GM12878 (cell line): ENCODE data around the gene PDZRN4. TPM values are rescaled to one million over a fixed set of nuclear protein-coding genes. Genes with fewer than 3 reads are reported as not detected.

Source experiments
- ATAC-seq: fragments of 200-7000 bp; cut with Tn5 transposase; 3 replicates; pipeline ENCODE4 v1.9.1; 2020; ENCODE audit warnings: mild to moderate bottlenecking, moderate library complexity
- BruUV-seq: library from RNA; stranded (reverse); fragments of 400-500 nt; replicated peaks from 2 replicates; lab custom pipeline; 2021; lab: Mats Ljungman, UMichigan
- CTCF ChIA-PET: fragments of 300-600 bp; sonication (Branson Sonifier 250); formaldehyde crosslinking; extraction: SDS; loops from one replicate; lab custom pipeline; 2021; ENCODE audit warnings: inconsistent platforms; lab: Yijun Ruan, JAX
- POLR2A ChIA-PET: fragments of 350-600 bp; formaldehyde crosslinking; extraction: SDS; loops from one replicate; lab custom pipeline; 2021; ENCODE audit warnings: inconsistent platforms; lab: Charles Lee
- RAD21 ChIA-PET: fragments of 300-600 bp; sonication (Branson Sonifier 250); formaldehyde crosslinking; loops from one replicate; lab custom pipeline; 2023; ENCODE audit warnings: antibody characterized with exemption; ENCODE audit not compliant: unreplicated experiment; lab: Charles Lee
- SMC1A ChIA-PET: fragments of 300-600 bp; sonication (Branson Sonifier 250); formaldehyde crosslinking; loops from one replicate; lab custom pipeline; 2023; ENCODE audit not compliant: unreplicated experiment, uncharacterized antibody; lab: Charles Lee
- DNase-seq: peaks from one replicate; pipeline ENCODE4 v3.0.0-alpha.2; 2011; ENCODE audit warnings: low read depth, low spot score
- FAIRE-seq: peaks from 3 replicates; lab custom pipeline; 2011; peaks lifted over from hg19 to GRCh38; lab: Jason Lieb, UNC
- H2AFZ ChIP-seq: 2 replicates; pipeline ENCODE4 v1.6.0; 2011; ENCODE audit warnings: low read depth, low read length, control low read depth; ENCODE audit not compliant: control insufficient read depth
- H3K27ac ChIP-seq: 2 replicates; pipeline ENCODE4 v1.5.1; 2011; ENCODE audit warnings: control low read depth; ENCODE audit not compliant: control insufficient read depth, insufficient read depth
- H3K27me3 ChIP-seq, 2 experiments: replicated peaks in 1 of 2; 2 replicates each; pipeline versions ENCODE4 v1.6.0 to v1.6.1; 2011; ENCODE audit warnings: low read length in 1 of 2; ENCODE audit not compliant: control insufficient read depth in 2 of 2, insufficient read depth in 2 of 2
- H3K36me3 ChIP-seq, 2 experiments: 2 replicates each; pipeline ENCODE4 v1.5.1; 2011; ENCODE audit warnings: low read length in 1 of 2; ENCODE audit not compliant: control insufficient read depth in 2 of 2, insufficient read depth in 2 of 2
- H3K4me1 ChIP-seq: 2 replicates; pipeline ENCODE4 v1.6.1; 2011; ENCODE audit warnings: mild to moderate bottlenecking, low read length, moderate library complexity, mixed read lengths; ENCODE audit not compliant: control insufficient read depth, insufficient read depth
- H3K4me2 ChIP-seq: 2 replicates; pipeline ENCODE4 v1.6.0; 2011; ENCODE audit warnings: control low read depth; ENCODE audit not compliant: control insufficient read depth, insufficient read depth
- H3K4me3 ChIP-seq: fragments of 200-600 bp; sonication (generic); 2 replicates; pipeline ENCODE4 v1.5.1; 2016
- H3K79me2 ChIP-seq: 2 replicates; pipeline ENCODE4 v1.6.0; 2011; ENCODE audit warnings: low read length; ENCODE audit not compliant: control insufficient read depth, insufficient read depth
- H3K9ac ChIP-seq: 2 replicates; pipeline ENCODE4 v1.8.0; 2011; ENCODE audit warnings: low read length, control low read depth, mixed read lengths; ENCODE audit not compliant: control insufficient read depth, insufficient read depth
- H3K9me3 ChIP-seq: replicated peaks from 3 replicates; pipeline ENCODE4 v1.5.1; 2011; ENCODE audit warnings: mild to moderate bottlenecking, low read length; ENCODE audit not compliant: control insufficient read depth, insufficient read depth
- H4K20me1 ChIP-seq: 2 replicates; pipeline ENCODE4 v1.6.0; 2011; ENCODE audit not compliant: control insufficient read depth, insufficient read depth
- BHLHE40 ChIP-seq, 2 experiments: fragments of 450-650 bp in 1 of 2; IDR thresholded peaks; 2 replicates each; pipeline ENCODE4 v1.6.1; 2011 to 2017; ENCODE audit warnings: low read depth in 2 of 2, borderline replicate concordance in 1 of 2, improper control_type of control experiment in 1 of 2, low read length in 1 of 2, mild to moderate bottlenecking in 1 of 2
- BMI1 ChIP-seq: fragments of 450-650 bp; IDR thresholded peaks from 2 replicates; pipeline ENCODE4 v1.6.1; 2016; ENCODE audit warnings: mild to moderate bottlenecking, moderate library complexity, borderline replicate concordance
- E4F1 ChIP-seq: fragments of 450-650 bp; IDR thresholded peaks from 2 replicates; pipeline ENCODE4 v1.6.1; 2018; ENCODE audit warnings: borderline replicate concordance, mild to moderate bottlenecking; ENCODE audit not compliant: partially characterized antibody
- ETV6 ChIP-seq, 2 experiments: fragments of 450-650 bp in 1 of 2; IDR thresholded peaks in 1 of 2; conservative IDR thresholded peaks in 1 of 2; 2 replicates each; pipeline ENCODE4 v1.6.1; 2014; ENCODE audit warnings: antibody characterized with exemption in 1 of 2, borderline replicate concordance in 1 of 2, low read depth in 1 of 2, mild to moderate bottlenecking in 1 of 2, moderate library complexity in 1 of 2
- MAX ChIP-seq: IDR thresholded peaks from 2 replicates; pipeline ENCODE4 v1.6.1; 2012; ENCODE audit warnings: low read depth, low read length, improper control_type of control experiment
- WGBS: methylation state at CpG from one replicate; pipeline ENCODE4 v1.1.6; 2016; ENCODE audit warnings: low lambda C conversion rate; ENCODE audit not compliant: insufficient replicate concordance, insufficient coverage; ENCODE audit errors: missing lambda C conversion rate; 5-methylcytosine and 5-hydroxymethylcytosine counted together
- in situ Hi-C: fragments of 300-500 bp; cut with MboI; formaldehyde crosslinking; loops from 9 replicates; pipeline ENCODE4 v1.14.3; 2018; ENCODE audit warnings: mixed read lengths
- intact Hi-C: fragments of 100-400 bp; cut with micrococcal nuclease; formaldehyde crosslinking; loops from one replicate; pipeline ENCODE4 v1.14.2; 2022; ENCODE audit not compliant: unreplicated experiment
- polyA plus RNA-seq, 11 experiments: library from polyadenylated mRNA; depleted of rRNA in 4 of 11; unstranded in 6 of 11; stranded (reverse) in 5 of 11; fragments of >200 nt; fragmentation: Nextera tagmentation in 4 of 11; fragmentation: Illumina TruSeq in 1 of 11; extraction: Ambion mirVana in 4 of 11; extraction: Trizol in 1 of 11; gene quantifications; 1 replicate in 1 of 11; 2 replicates in 10 of 11; pipeline versions ENCODE4 v1.2.1 to v1.2.3, GENCODE V29; 2011 to 2016; ENCODE audit warnings: inconsistent platforms in 2 of 11, missing spikeins in 2 of 11, low read depth in 1 of 11
- total RNA-seq, 4 experiments: library from RNA; depleted of rRNA in 3 of 4; stranded (reverse); fragments of >200 nt in 3 of 4; fragmentation: Illumina TruSeq in 1 of 4; extraction: Trizol in 1 of 4; gene quantifications; 2 replicates each; pipeline versions ENCODE4 v1.2.1 to v1.2.3, GENCODE V29; 2013 to 2021

The PDZRN4 gene
- total and polyA plus RNA-seq, 10 of the 15 experiments (the other 5 are each of a cell fraction or from before 2014, with no cell fraction given): 0.03 TPM; not detected in 9

GRCh38 chr12:41234692-41235091 lies 46.6 kb downstream of the PDZRN4 start:
- intact Hi-C loops: no loop called here
- BruUV-seq: no TSS peak
- 13% methylated on average over 4 of the region's 4 CpGs for WGBS
- no peak for DNase-seq
- in situ Hi-C loops: no loop called here
- CTCF ChIA-PET: no interaction called here
- no peak for ATAC-seq
- no peak for FAIRE-seq
- Histone ChIP-seq H3K27ac (no peak overlapping the region), H3K4me2 (no peak overlapping the region), H3K27me3 (no peaks in the 10 kb centered on the region), H3K36me3 (no peaks in the 10 kb centered on the region), H3K9me3 (no peaks in the 10 kb centered on the region), H3K79me2 (no peaks in the 10 kb centered on the region), H3K4me3 (no peak overlapping the region), H4K20me1 (no peaks in the 10 kb centered on the region), H2AFZ (no peak overlapping the region), H3K4me1 (no peaks in the 10 kb centered on the region), H3K9ac (no peak overlapping the region)
- POLR2A ChIA-PET: no interaction called here
- RAD21 ChIA-PET: no interaction called here
- TF ChIP-seq BHLHE40 (IDR thresholded peaks at IDR 0.05; ENCODE audit: borderline replicate concordance in 1 of 2, low read depth in 2 of 2, low read length in 1 of 2): no peak
- no peak for TF ChIP-seq BMI1
- no peak for TF ChIP-seq MAX
- no peak for TF ChIP-seq ETV6 (conservative IDR thresholded peaks at IDR 0.05 in 1 of 2, IDR thresholded peaks at IDR 0.05 in 1 of 2; ENCODE audit: borderline replicate concordance in 1 of 2, low read depth in 1 of 2)
- no peak for TF ChIP-seq E4F1
- SMC1A ChIA-PET: interaction anchor here (1.0 kb wide), 1 partner anchor 45 kb away, joined by 3 read pairs; no protein-coding TSS in a partner anchor
